ENCODE measurements around the gene PON2. TPM values are rescaled to one million over a fixed set of nuclear protein-coding genes. Genes with fewer than 3 reads are reported as not detected.

The PON2 gene
- 91.6 to 94.2 TPM (median 92.1 TPM) in 3 replicates for total RNA-seq
- long read RNA-seq, transcript PON2-202 (9 exons, 1,726 nt): minor isoform, 23 of 138 reads
- long read RNA-seq, transcript PON2-218 (9 exons, 1,653 nt): major isoform, 93 of 138 reads
- long read RNA-seq, partial matches to known transcripts: 12 of 138 reads
- long read RNA-seq, other reads (novel, unspliced or antisense): 10 of 138 reads

- peak within 1 kb of the TSS; percentile 97 for H3K27ac Mint-ChIP-seq (ENCODE audit: unreplicated experiment)
Measured at GRCh38 chr7:95434557-95435421, at the start of gene PON2. TSS of gene PON2 (minus strand) at chr7:95435028. CDS start at chr7:95434951, 77 bp downstream.

GRCh38 chr7:95482424-95482823 lies 47.6 kb upstream of the PON2 start:
- DNase-seq (ENCODE audit: low spot score): no peak
- Mint-ChIP-seq H3K27ac (ENCODE audit: unreplicated experiment) (no peak overlapping the region), H3K4me1 (ENCODE audit: low read depth) (peaks cover 10% of the 10 kb centered on the region), H3K9me3 (ENCODE audit: low read depth) (no peaks in the 10 kb centered on the region), H3K36me3 (ENCODE audit: low read depth) (no peaks in the 10 kb centered on the region), H3K4me3 (ENCODE audit: unreplicated experiment) (no peak overlapping the region), H3K27me3 (ENCODE audit: low read depth) (no peaks in the 10 kb centered on the region)
- no peak for TF ChIP-seq CTCF (IDR thresholded peaks at IDR 0.05)

More at GRCh38 chr7:95434557-95435421, at the start of gene PON2:
- peaks cover 53% of the 10 kb centered on the region for H3K4me1 Mint-ChIP-seq (ENCODE audit: low read depth)
- peak; percentile 33 for TF ChIP-seq CTCF (IDR thresholded peaks at IDR 0.05)
- no peaks in the 10 kb centered on the region for H3K27me3 Mint-ChIP-seq (ENCODE audit: low read depth)
- peak within 1 kb of the TSS; percentile 77 for H3K4me3 Mint-ChIP-seq (ENCODE audit: unreplicated experiment)
- H3K36me3 Mint-ChIP-seq (ENCODE audit: low read depth): peaks cover 4% of the 10 kb centered on the region
- H3K9me3 Mint-ChIP-seq (ENCODE audit: low read depth): no peaks in the 10 kb centered on the region
- DNase-seq (ENCODE audit: low spot score): peak; percentile 93

- no peaks in the 10 kb centered on the region for H3K9me3 Mint-ChIP-seq (ENCODE audit: low read depth)
- peaks cover 17% of the 10 kb centered on the region for H3K4me1 Mint-ChIP-seq (ENCODE audit: low read depth)
- H3K27me3 Mint-ChIP-seq (ENCODE audit: low read depth): no peaks in the 10 kb centered on the region
- H3K27ac Mint-ChIP-seq (ENCODE audit: unreplicated experiment): peak overlapping the region; percentile 25
- H3K4me3 Mint-ChIP-seq (ENCODE audit: unreplicated experiment): no peak overlapping the region
- no peak for TF ChIP-seq CTCF (IDR thresholded peaks at IDR 0.05)
- no peaks in the 10 kb centered on the region for H3K36me3 Mint-ChIP-seq (ENCODE audit: low read depth)
- DNase-seq (ENCODE audit: low spot score): no peak
Measured at GRCh38 chr7:95481271-95482165, 46.7 kb upstream of the PON2 start.

- H3K27ac Mint-ChIP-seq (ENCODE audit: unreplicated experiment): no peak overlapping the region
- no peaks in the 10 kb centered on the region for H3K27me3 Mint-ChIP-seq (ENCODE audit: low read depth)
- H3K4me3 Mint-ChIP-seq (ENCODE audit: unreplicated experiment): no peak overlapping the region
- TF ChIP-seq CTCF (IDR thresholded peaks at IDR 0.05): no peak
- H3K36me3 Mint-ChIP-seq (ENCODE audit: low read depth): no peaks in the 10 kb centered on the region
- no peaks in the 10 kb centered on the region for H3K9me3 Mint-ChIP-seq (ENCODE audit: low read depth)
- no peak for DNase-seq (ENCODE audit: low spot score)
- peaks cover 26% of the 10 kb centered on the region for H3K4me1 Mint-ChIP-seq (ENCODE audit: low read depth)
Measured at GRCh38 chr7:95479992-95480624, 45.3 kb upstream of the PON2 start.
